ENCODE data around the gene ZMAT1.

DNA sequence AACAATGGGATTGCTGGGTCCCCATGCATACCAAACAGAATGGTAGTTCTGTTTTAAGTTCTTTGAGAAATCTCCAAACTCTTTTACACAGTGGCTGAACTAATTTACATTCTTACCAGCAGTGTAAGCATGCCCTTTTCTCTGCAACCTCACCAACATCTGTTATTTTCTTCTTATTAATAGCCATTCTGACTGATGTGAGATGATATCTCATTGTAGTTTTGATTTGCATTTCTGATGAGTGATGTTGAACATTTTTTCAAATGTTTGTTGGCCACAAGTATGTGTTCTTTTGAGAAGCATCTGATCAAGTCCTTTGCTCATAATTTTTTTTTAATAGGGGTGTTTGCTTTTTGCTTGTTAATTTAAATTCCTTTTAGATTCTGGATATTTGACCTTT lies 41.2 kb upstream of the ZMAT1 start:
- no peak for TF ChIP-seq CTCF (IDR thresholded peaks at IDR 0.05)
- no peak for TF ChIP-seq POLR2AphosphoS5 (IDR thresholded peaks at IDR 0.05)

Data from sigmoid colon (tissue), 4 donors.